ENCODE results near the gene SLC39A8.

DNA sequence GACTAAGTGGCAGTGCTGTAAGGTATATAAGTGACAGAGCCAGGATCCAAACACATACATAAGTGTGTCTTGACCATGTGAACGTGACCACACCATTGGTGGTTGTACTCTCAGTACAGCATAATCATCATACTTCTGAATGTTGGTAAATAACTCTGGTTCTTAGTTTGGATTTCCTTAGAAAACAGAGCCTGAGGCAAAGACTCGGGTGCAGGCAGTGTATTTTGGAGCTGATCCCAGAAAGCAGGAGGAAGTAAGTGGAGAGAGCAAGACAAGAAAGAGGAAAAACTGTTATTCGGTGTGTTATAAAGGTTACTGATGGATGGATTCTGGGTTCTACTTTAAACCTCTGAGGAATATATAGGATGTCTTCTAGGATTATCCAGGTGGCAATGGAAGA lies 127.9 kb downstream of the SLC39A8 start:
- TF ChIP-seq POLR2A (IDR thresholded peaks at IDR 0.05; ENCODE audit: low read length) (no peak), RAD21 (conservative IDR thresholded peaks at IDR 0.05 in 1 of 2, IDR thresholded peaks at IDR 0.05 in 1 of 2) (no peak)
